Measurements from ENCODE around the gene TOR1AIP1.

DNA sequence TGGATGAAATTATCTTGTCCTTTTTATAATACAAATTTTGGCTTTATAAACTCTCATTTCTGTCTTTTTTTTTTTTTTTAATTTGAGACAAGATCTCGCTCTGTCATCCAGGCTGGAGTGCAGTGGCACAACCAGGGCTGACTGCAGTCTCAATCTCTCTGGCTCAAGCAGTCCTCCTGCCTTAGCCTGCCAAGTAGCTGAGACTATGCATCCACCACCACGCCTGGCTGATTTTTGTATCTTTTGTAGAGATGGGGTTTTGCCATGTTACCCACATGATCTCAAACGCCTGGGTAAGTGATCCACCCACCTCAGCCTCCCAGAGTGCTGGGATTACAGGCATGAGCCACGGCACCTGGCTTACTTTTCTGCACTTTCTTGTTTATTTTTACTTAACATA, 7.5 kb downstream of the TOR1AIP1 start:
- no peak for TF ChIP-seq PHF8 (IDR thresholded peaks at IDR 0.05; ENCODE audit: borderline replicate concordance, low read depth)
- TF ChIP-seq, protein P1, sequence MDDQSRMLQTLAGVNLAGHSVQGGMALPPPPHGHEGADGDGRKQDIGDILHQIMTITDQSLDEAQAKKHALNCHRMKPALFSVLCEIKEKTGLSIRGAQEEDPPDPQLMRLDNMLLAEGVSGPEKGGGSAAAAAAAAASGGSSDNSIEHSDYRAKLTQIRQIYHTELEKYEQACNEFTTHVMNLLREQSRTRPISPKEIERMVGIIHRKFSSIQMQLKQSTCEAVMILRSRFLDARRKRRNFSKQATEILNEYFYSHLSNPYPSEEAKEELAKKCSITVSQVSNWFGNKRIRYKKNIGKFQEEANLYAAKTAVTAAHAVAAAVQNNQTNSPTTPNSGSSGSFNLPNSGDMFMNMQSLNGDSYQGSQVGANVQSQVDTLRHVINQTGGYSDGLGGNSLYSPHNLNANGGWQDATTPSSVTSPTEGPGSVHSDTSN (IDR thresholded peaks at IDR 0.05) = no peak
- TF ChIP-seq, protein P2, sequence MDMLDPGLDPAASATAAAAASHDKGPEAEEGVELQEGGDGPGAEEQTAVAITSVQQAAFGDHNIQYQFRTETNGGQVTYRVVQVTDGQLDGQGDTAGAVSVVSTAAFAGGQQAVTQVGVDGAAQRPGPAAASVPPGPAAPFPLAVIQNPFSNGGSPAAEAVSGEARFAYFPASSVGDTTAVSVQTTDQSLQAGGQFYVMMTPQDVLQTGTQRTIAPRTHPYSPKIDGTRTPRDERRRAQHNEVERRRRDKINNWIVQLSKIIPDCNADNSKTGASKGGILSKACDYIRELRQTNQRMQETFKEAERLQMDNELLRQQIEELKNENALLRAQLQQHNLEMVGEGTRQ (IDR thresholded peaks at IDR 0.05) = no peak
- TF ChIP-seq, protein P3, sequence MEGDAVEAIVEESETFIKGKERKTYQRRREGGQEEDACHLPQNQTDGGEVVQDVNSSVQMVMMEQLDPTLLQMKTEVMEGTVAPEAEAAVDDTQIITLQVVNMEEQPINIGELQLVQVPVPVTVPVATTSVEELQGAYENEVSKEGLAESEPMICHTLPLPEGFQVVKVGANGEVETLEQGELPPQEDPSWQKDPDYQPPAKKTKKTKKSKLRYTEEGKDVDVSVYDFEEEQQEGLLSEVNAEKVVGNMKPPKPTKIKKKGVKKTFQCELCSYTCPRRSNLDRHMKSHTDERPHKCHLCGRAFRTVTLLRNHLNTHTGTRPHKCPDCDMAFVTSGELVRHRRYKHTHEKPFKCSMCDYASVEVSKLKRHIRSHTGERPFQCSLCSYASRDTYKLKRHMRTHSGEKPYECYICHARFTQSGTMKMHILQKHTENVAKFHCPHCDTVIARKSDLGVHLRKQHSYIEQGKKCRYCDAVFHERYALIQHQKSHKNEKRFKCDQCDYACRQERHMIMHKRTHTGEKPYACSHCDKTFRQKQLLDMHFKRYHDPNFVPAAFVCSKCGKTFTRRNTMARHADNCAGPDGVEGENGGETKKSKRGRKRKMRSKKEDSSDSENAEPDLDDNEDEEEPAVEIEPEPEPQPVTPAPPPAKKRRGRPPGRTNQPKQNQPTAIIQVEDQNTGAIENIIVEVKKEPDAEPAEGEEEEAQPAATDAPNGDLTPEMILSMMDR (IDR thresholded peaks at IDR 0.05) = no peak
- no peak for TF ChIP-seq EP300 (IDR thresholded peaks at IDR 0.05)
- no peak for TF ChIP-seq RCOR1 (IDR thresholded peaks at IDR 0.05; ENCODE audit: low read depth, low read length)
- no peak for TF ChIP-seq KDM5A (IDR thresholded peaks at IDR 0.05)
- TF ChIP-seq RNF2 (IDR thresholded peaks at IDR 0.05; ENCODE audit: borderline replicate concordance, low read depth) = no peak
